GM23338 (cell line): ENCODE data around the gene SMYD3. TPM values are rescaled to one million over a fixed set of nuclear protein-coding genes. Genes with fewer than 3 reads are reported as not detected.

Source experiments
- ATAC-seq: fragments of 200-7000 bp; cut with Tn5 transposase; 3 replicates; pipeline ENCODE4 v1.9.1; 2020
- DNase-seq: peaks from one replicate; pipeline ENCODE4 v3.0.0-alpha.2; 2015; ENCODE audit warnings: low spot score
- H2AFZ ChIP-seq: fragments of 200-600 bp; sonication (generic); 2 replicates; pipeline ENCODE4 v1.8.0; 2016; ENCODE audit warnings: antibody characterized with exemption, mild to moderate bottlenecking, moderate library complexity
- H3F3A ChIP-seq: fragments of 200-600 bp; sonication (generic); replicated peaks from 2 replicates; pipeline ENCODE4 v1.8.0; 2017; ENCODE audit warnings: antibody characterized with exemption, mixed run types, low read depth
- H3K27ac ChIP-seq: fragments of 200-600 bp; sonication (generic); 2 replicates; pipeline ENCODE4 v1.6.1; 2016; ENCODE audit warnings: low read depth
- H3K27me3 ChIP-seq: fragments of 200-600 bp; sonication (generic); 2 replicates; pipeline ENCODE4 v1.8.0; 2016; ENCODE audit warnings: mild to moderate bottlenecking, mixed run types, moderate library complexity; ENCODE audit not compliant: insufficient read depth
- H3K36me3 ChIP-seq: fragments of 200-600 bp; sonication (generic); 2 replicates; pipeline ENCODE4 v1.8.0; 2016; ENCODE audit warnings: mild to moderate bottlenecking; ENCODE audit not compliant: insufficient read depth
- H3K4me1 ChIP-seq: fragments of 200-600 bp; sonication (generic); 2 replicates; pipeline ENCODE4 v1.8.0; 2016; ENCODE audit warnings: mild to moderate bottlenecking, moderate library complexity; ENCODE audit not compliant: insufficient read depth
- H3K4me2 ChIP-seq: fragments of 200-600 bp; sonication (generic); 2 replicates; pipeline ENCODE4 v1.7.1; 2017; ENCODE audit warnings: mixed run types
- H3K4me3 ChIP-seq: fragments of 200-600 bp; sonication (generic); 2 replicates; pipeline ENCODE4 v1.6.1; 2016; ENCODE audit warnings: mixed run types
- H3K79me2 ChIP-seq: fragments of 200-600 bp; sonication (generic); replicated peaks from 2 replicates; pipeline ENCODE4 v1.8.0; 2017; ENCODE audit warnings: mild to moderate bottlenecking; ENCODE audit not compliant: insufficient read depth
- H3K9me2 ChIP-seq: fragments of 200-600 bp; sonication (generic); 2 replicates; pipeline ENCODE4 v1.8.0; 2017; ENCODE audit not compliant: insufficient read depth
- H4K20me1 ChIP-seq: fragments of 200-600 bp; sonication (generic); replicated peaks from 2 replicates; pipeline ENCODE4 v1.8.0; 2017; ENCODE audit warnings: mild to moderate bottlenecking; ENCODE audit not compliant: insufficient read depth
- H3K27ac Mint-ChIP-seq: 2 replicates; pipeline ENCODE4 v1.8.0; 2020; ENCODE audit warnings: inconsistent platforms, mild to moderate bottlenecking, moderate library complexity, mixed read lengths
- H3K27me3 Mint-ChIP-seq: 3 replicates; pipeline ENCODE4 v1.8.0; 2022; ENCODE audit warnings: low read depth, mild to moderate bottlenecking, moderate library complexity, mixed read lengths, inconsistent platforms; ENCODE audit not compliant: insufficient read depth, poor library complexity
- H3K36me3 Mint-ChIP-seq: 3 replicates; pipeline ENCODE4 v1.8.0; 2021; ENCODE audit warnings: low read depth, mild to moderate bottlenecking, inconsistent platforms, moderate library complexity, mixed read lengths
- H3K4me1 Mint-ChIP-seq: 3 replicates; pipeline ENCODE4 v1.8.0; 2020; ENCODE audit warnings: mild to moderate bottlenecking, inconsistent platforms, mixed read lengths
- H3K4me3 Mint-ChIP-seq: 3 replicates; pipeline ENCODE4 v1.8.0; 2021; ENCODE audit warnings: moderate library complexity, mild to moderate bottlenecking, inconsistent platforms, mixed read lengths
- H3K9me3 Mint-ChIP-seq: 3 replicates; pipeline ENCODE4 v1.8.0; 2020; ENCODE audit warnings: moderate library complexity, mild to moderate bottlenecking, inconsistent platforms, mixed read lengths
- CREB1 ChIP-seq: fragments of 250-450 bp; sonication (Bioruptor Pico); IDR thresholded peaks from 2 replicates; pipeline ENCODE4 v1.5.0; 2020; ENCODE audit warnings: low read depth, mild to moderate bottlenecking, moderate library complexity
- CTCF ChIP-seq, 2 experiments: fragments of 200-600 bp in 1 of 2; sonication (generic) in 1 of 2; conservative IDR thresholded peaks; 2 replicates each; pipeline versions ENCODE4 v1.5.1 to v1.6.1; 2016 to 2017; ENCODE audit warnings: antibody characterized with exemption in 2 of 2, low read depth in 2 of 2, mild to moderate bottlenecking in 2 of 2, moderate library complexity in 1 of 2
- ETS1 ChIP-seq: IDR thresholded peaks from 2 replicates; pipeline ENCODE4 v1.6.1; 2016; ENCODE audit warnings: antibody characterized with exemption
- JUNB ChIP-seq: IDR thresholded peaks from one replicate; pipeline ENCODE4 v1.6.1; 2016; ENCODE audit warnings: antibody characterized with exemption; ENCODE audit not compliant: unreplicated experiment
- NANOG ChIP-seq: IDR thresholded peaks from 2 replicates; pipeline ENCODE4 v1.6.1; 2016; ENCODE audit warnings: antibody characterized with exemption, borderline replicate concordance
- REST ChIP-seq: IDR thresholded peaks from one replicate; pipeline ENCODE4 v1.6.1; 2018; ENCODE audit warnings: antibody characterized with exemption; ENCODE audit not compliant: unreplicated experiment
- STAT1 ChIP-seq: IDR thresholded peaks from one replicate; pipeline ENCODE4 v1.6.1; 2016; ENCODE audit warnings: antibody characterized with exemption; ENCODE audit not compliant: unreplicated experiment
- ZNF114 ChIP-seq: fragments of 250-450 bp; sonication (Bioruptor Pico); IDR thresholded peaks from 2 replicates; pipeline ENCODE4 v1.5.0; 2020; ENCODE audit warnings: mild to moderate bottlenecking, moderate library complexity
- ZNF331 ChIP-seq: fragments of 250-450 bp; sonication (Bioruptor Pico); IDR thresholded peaks from 2 replicates; pipeline ENCODE4 v1.5.0; 2020; ENCODE audit warnings: low read depth, mild to moderate bottlenecking, moderate library complexity
- ZNF462 ChIP-seq: fragments of 250-450 bp; sonication (Bioruptor Pico); IDR thresholded peaks from 2 replicates; pipeline ENCODE4 v1.5.0; 2020; ENCODE audit warnings: mild to moderate bottlenecking, moderate library complexity
- polyA plus RNA-seq: library from polyadenylated mRNA; unstranded; fragments of >200 nt; fragmentation: Nextera tagmentation; extraction: Ambion mirVana; gene quantifications from 2 replicates; pipeline ENCODE4 v1.2.1, GENCODE V29; 2016
- total RNA-seq: library from RNA; depleted of rRNA; stranded (reverse); fragments of >200 nt; shearing (Covaris generic); gene quantifications from 2 replicates; pipeline ENCODE4 v1.2.3, GENCODE V29; 2014

SMYD3 gene
- total and polyA plus RNA-seq, 2 experiments from 2014 or later: 31.8 to 34.4 TPM

GRCh38 chr1:245807306-245807705, 699.8 kb downstream of the SMYD3 start (continued):
- TF ChIP-seq ZNF462 (no peak), STAT1 (no peak), REST (no peak), CREB1 (no peak), ZNF331 (CRISPR knock-in tag) (no peak)

- H3K4me2 ChIP-seq: no peak overlapping the region
- no peak overlapping the region for H3K4me3 Mint-ChIP-seq
- ATAC-seq (no peak), DNase-seq (no peak)
- H3K27ac ChIP-seq: no peak overlapping the region
- no peaks in the 10 kb centered on the region for H3K27me3 ChIP-seq
- H3K36me3 ChIP-seq: no peaks in the 10 kb centered on the region
- H3F3A ChIP-seq: no peaks in the 10 kb centered on the region
- peaks cover 17% of the 10 kb centered on the region for H3K4me1 Mint-ChIP-seq
- no peaks in the 10 kb centered on the region for H4K20me1 ChIP-seq
- H3K27ac Mint-ChIP-seq: no peak overlapping the region
- H3K27me3 Mint-ChIP-seq: peaks cover 2% of the 10 kb centered on the region
- no peaks in the 10 kb centered on the region for H3K9me3 Mint-ChIP-seq
- H2AFZ ChIP-seq: no peak overlapping the region
- no peaks in the 10 kb centered on the region for H3K4me1 ChIP-seq
- H3K36me3 Mint-ChIP-seq: no peaks in the 10 kb centered on the region
- no peaks in the 10 kb centered on the region for H3K79me2 ChIP-seq
- no peaks in the 10 kb centered on the region for H3K9me2 ChIP-seq
- no peak overlapping the region for H3K4me3 ChIP-seq
- no peak for TF ChIP-seq ETS1
- TF ChIP-seq NANOG: no peak
- TF ChIP-seq ZNF331 (CRISPR knock-in tag): no peak
- TF ChIP-seq CREB1: no peak
- TF ChIP-seq JUNB: no peak
- TF ChIP-seq ZNF114: no peak
- TF ChIP-seq CTCF (conservative IDR thresholded peaks at IDR 0.05; ENCODE audit: low read depth in 2 of 2): no peak
Measured at GRCh38 chr1:245805532-245805931, 701.5 kb downstream of the SMYD3 start.
